SK-N-SH treated with all-trans-retinoic acid at 6 μM for 48 hours (cell line): ENCODE data around the gene MRPS23.

Source experiments
- ATAC-seq: fragments of 200-7000 bp; cut with Tn5 transposase; 3 replicates; pipeline ENCODE4 v1.9.1; 2020; ENCODE audit warnings: mild to moderate bottlenecking, moderate library complexity
- ARNTL ChIP-seq: fragments of 450-650 bp; formaldehyde crosslinking; IDR thresholded peaks from 2 replicates; pipeline ENCODE4 v1.5.0; 2020; ENCODE audit warnings: low read depth, mild to moderate bottlenecking, moderate library complexity, borderline replicate concordance
- BACH2 ChIP-seq: fragments of 250-450 bp; sonication (Bioruptor Pico); IDR thresholded peaks from 2 replicates; pipeline ENCODE4 v1.9.0; 2021; ENCODE audit warnings: mild to moderate bottlenecking, borderline replicate concordance
- CSDC2 ChIP-seq: fragments of 250-450 bp; sonication (Bioruptor Pico); IDR thresholded peaks from 2 replicates; pipeline ENCODE4 v1.5.0; 2020; ENCODE audit warnings: mild to moderate bottlenecking, moderate library complexity
- CSRNP3 ChIP-seq: fragments of 250-450 bp; sonication (Bioruptor Pico); IDR thresholded peaks from 2 replicates; pipeline ENCODE4 v1.5.1; 2021; ENCODE audit warnings: mild to moderate bottlenecking, moderate library complexity
- ESRRG ChIP-seq: fragments of 250-450 bp; sonication (Bioruptor Pico); IDR thresholded peaks from 2 replicates; pipeline ENCODE4 v1.6.1; 2021; ENCODE audit warnings: mild to moderate bottlenecking
- GLIS3 ChIP-seq: fragments of 250-450 bp; sonication (Bioruptor Pico); IDR thresholded peaks from 2 replicates; pipeline ENCODE4 v1.5.0; 2020; ENCODE audit warnings: mild to moderate bottlenecking, moderate library complexity
- ISL1 ChIP-seq: fragments of 250-450 bp; sonication (Bioruptor Pico); IDR thresholded peaks from 2 replicates; pipeline ENCODE4 v2.1.2; 2022; ENCODE audit warnings: mild to moderate bottlenecking, moderate library complexity
- PATZ1 ChIP-seq: fragments of 250-450 bp; sonication (Bioruptor Pico); IDR thresholded peaks from 2 replicates; pipeline ENCODE4 v1.8.0; 2020; ENCODE audit warnings: mild to moderate bottlenecking, moderate library complexity, borderline replicate concordance
- POU6F1 ChIP-seq: fragments of 250-450 bp; sonication (Bioruptor Pico); IDR thresholded peaks from 2 replicates; pipeline ENCODE4 v1.8.0; 2021; ENCODE audit warnings: low read depth, mild to moderate bottlenecking, moderate library complexity, borderline replicate concordance
- PPARA ChIP-seq: fragments of 250-450 bp; sonication (Bioruptor Pico); IDR thresholded peaks from 2 replicates; pipeline ENCODE4 v1.5.0; 2020; ENCODE audit warnings: mild to moderate bottlenecking, borderline replicate concordance
- RARB ChIP-seq: fragments of 250-450 bp; sonication (Bioruptor Pico); IDR thresholded peaks from 2 replicates; pipeline ENCODE4 v1.8.0; 2021; ENCODE audit warnings: mild to moderate bottlenecking, moderate library complexity
- SNAI2 ChIP-seq: fragments of 250-450 bp; sonication (Bioruptor Pico); IDR thresholded peaks from 2 replicates; pipeline ENCODE4 v1.5.0; 2020; ENCODE audit warnings: mild to moderate bottlenecking, moderate library complexity
- TCF4 ChIP-seq: fragments of 250-450 bp; sonication (Bioruptor Pico); IDR thresholded peaks from 2 replicates; pipeline ENCODE4 v1.8.0; 2021; ENCODE audit warnings: mild to moderate bottlenecking, moderate library complexity, borderline replicate concordance
- TOX ChIP-seq: fragments of 250-450 bp; sonication (Bioruptor Pico); IDR thresholded peaks from 2 replicates; pipeline ENCODE4 v1.8.0; 2021; ENCODE audit warnings: mild to moderate bottlenecking, moderate library complexity, borderline replicate concordance
- ZC3H10 ChIP-seq: fragments of 250-450 bp; sonication (Bioruptor Pico); IDR thresholded peaks from 2 replicates; pipeline ENCODE4 v1.5.1; 2021; ENCODE audit warnings: mild to moderate bottlenecking, moderate library complexity
- ZFP3 ChIP-seq: fragments of 250-450 bp; sonication (Bioruptor Pico); IDR thresholded peaks from 2 replicates; pipeline ENCODE4 v1.5.0; 2020; ENCODE audit warnings: mild to moderate bottlenecking, moderate library complexity
- ZFP30 ChIP-seq: fragments of 450-650 bp; formaldehyde crosslinking; IDR thresholded peaks from 2 replicates; pipeline ENCODE4 v1.5.0; 2022; ENCODE audit warnings: mild to moderate bottlenecking, moderate library complexity
- ZNF565 ChIP-seq: fragments of 450-650 bp; formaldehyde crosslinking; conservative IDR thresholded peaks from 2 replicates; pipeline ENCODE4 v1.5.0; 2020; ENCODE audit warnings: low read depth, mild to moderate bottlenecking, moderate library complexity
- ZNF70 ChIP-seq: fragments of 450-650 bp; formaldehyde crosslinking; IDR thresholded peaks from 2 replicates; pipeline ENCODE4 v1.5.0; 2020; ENCODE audit warnings: mild to moderate bottlenecking, moderate library complexity
- ZNF8 ChIP-seq: fragments of 450-650 bp; formaldehyde crosslinking; IDR thresholded peaks from 2 replicates; pipeline ENCODE4 v1.5.0; 2020; ENCODE audit warnings: mild to moderate bottlenecking, moderate library complexity

The MRPS23 gene

GRCh38 chr17:57867126-57867525 is 17.3 kb upstream of the MRPS23 start:
- no peak for ATAC-seq
- TF ChIP-seq TOX (CRISPR knock-in tag) (no peak), ESRRG (no peak), ARNTL (CRISPR knock-in tag) (no peak), BACH2 (CRISPR knock-in tag) (no peak), ZFP30 (CRISPR knock-in tag) (no peak), ISL1 (CRISPR knock-in tag) (no peak), SNAI2 (CRISPR knock-in tag) (no peak), PATZ1 (CRISPR knock-in tag) (no peak), ZNF8 (CRISPR knock-in tag) (no peak), PPARA (CRISPR knock-in tag) (no peak), CSDC2 (CRISPR knock-in tag) (no peak), GLIS3 (CRISPR knock-in tag) (no peak), TCF4 (no peak), ZC3H10 (CRISPR knock-in tag) (no peak), ZNF70 (CRISPR knock-in tag) (no peak), RARB (CRISPR knock-in tag) (no peak), ZNF565 (CRISPR knock-in tag) (no peak), CSRNP3 (no peak)

GRCh38 chr17:57866723-57867122 is 16.9 kb upstream of the MRPS23 start:
- no peak for ATAC-seq
- no peak for TF ChIP-seq POU6F1
- TF ChIP-seq, all 23 proteins: peak for 0

GRCh38 chr17:57866319-57866718 is 16.5 kb upstream of the MRPS23 start:
- no peak for ATAC-seq

More at GRCh38 chr17:57866319-57866718, 16.5 kb upstream of the MRPS23 start:
- TF ChIP-seq ZFP30 (CRISPR knock-in tag) (no peak), ZFP3 (CRISPR knock-in tag) (no peak), PPARA (CRISPR knock-in tag) (no peak), ZNF565 (CRISPR knock-in tag) (no peak), SNAI2 (CRISPR knock-in tag) (no peak), ISL1 (CRISPR knock-in tag) (no peak), POU6F1 (no peak), ZNF8 (CRISPR knock-in tag) (no peak), PATZ1 (CRISPR knock-in tag) (no peak), CSRNP3 (no peak), GLIS3 (CRISPR knock-in tag) (no peak), ARNTL (CRISPR knock-in tag) (no peak)
